CD4-positive, alpha-beta memory T cell (primary cell): ENCODE measurements around the gene HERPUD1. TPM values are rescaled to one million over a fixed set of nuclear protein-coding genes. Genes with fewer than 3 reads are reported as not detected.
A peak's percentile ranks its signal among the peaks of the same experiment; 100 is the strongest.

Source experiments
- CTCF ChIA-PET: fragments of 350-600 bp; sonication (Branson Sonifier 250); formaldehyde crosslinking; loops from one replicate; lab custom pipeline; 2021; ENCODE audit warnings: inconsistent platforms; ENCODE audit not compliant: partially characterized antibody; lab: Charles Lee
- POLR2A ChIA-PET: fragments of 350-600 bp; sonication (Branson Sonifier 250); formaldehyde crosslinking; loops from one replicate; lab custom pipeline; 2021; ENCODE audit not compliant: partially characterized antibody; lab: Charles Lee
- DNase-seq, 5 donors: peaks; one replicate each; pipeline versions ENCODE4 v3.0.0 to v3.0.0-alpha.2; 2020 to 2022; ENCODE audit warnings: mixed read lengths in 1 of 5
- H3K27ac ChIP-seq: one replicate; pipeline ENCODE4 v1.7.0; 2013; ENCODE audit warnings: low read depth, low read length
- H3K27me3 ChIP-seq: 2 replicates; pipeline ENCODE4 v1.7.0; 2013; ENCODE audit warnings: mild to moderate bottlenecking, low read length, moderate library complexity; ENCODE audit not compliant: insufficient read depth
- H3K36me3 ChIP-seq: 2 replicates; pipeline ENCODE4 v1.7.0; 2013; ENCODE audit warnings: mild to moderate bottlenecking, low read length, moderate library complexity; ENCODE audit not compliant: insufficient read depth
- H3K4me1 ChIP-seq: 2 replicates; pipeline ENCODE4 v1.7.0; 2013; ENCODE audit warnings: mild to moderate bottlenecking, low read length, moderate library complexity; ENCODE audit not compliant: insufficient read depth
- H3K4me3 ChIP-seq, 2 donors: one replicate each; pipeline ENCODE4 v1.7.0; 2013; ENCODE audit warnings: low read length in 2 of 2, mild to moderate bottlenecking in 1 of 2
- H3K9me3 ChIP-seq, 2 donors: one replicate each; pipeline ENCODE4 v1.7.0; 2013; ENCODE audit warnings: low read length in 2 of 2, control low read depth in 1 of 2; ENCODE audit not compliant: control insufficient read depth in 1 of 2
- H3K27ac Mint-ChIP-seq, 7 donors: one replicate each; pipeline ENCODE4 v1.8.0; 2020 to 2021; ENCODE audit warnings: mixed read lengths in 7 of 7, mild to moderate bottlenecking in 6 of 7, inconsistent platforms in 3 of 7, moderate library complexity in 3 of 7
- H3K27me3 Mint-ChIP-seq, 2 donors: one replicate each; pipeline ENCODE4 v1.8.0; 2020 to 2021; ENCODE audit warnings: mixed read lengths in 2 of 2
- H3K36me3 Mint-ChIP-seq, 2 donors: one replicate each; pipeline ENCODE4 v1.8.0; 2020 to 2021; ENCODE audit warnings: mixed read lengths in 2 of 2, inconsistent platforms in 1 of 2, mild to moderate bottlenecking in 1 of 2
- H3K4me1 Mint-ChIP-seq, 4 donors: one replicate each; pipeline ENCODE4 v1.8.0; 2020 to 2021; ENCODE audit warnings: mixed read lengths in 4 of 4, mild to moderate bottlenecking in 1 of 4
- H3K4me3 Mint-ChIP-seq, 8 donors: one replicate each; pipeline ENCODE4 v1.8.0; 2020 to 2021; ENCODE audit warnings: mixed read lengths in 8 of 8, mild to moderate bottlenecking in 7 of 8, moderate library complexity in 6 of 8, inconsistent platforms in 3 of 8
- H3K9me3 Mint-ChIP-seq, 8 donors: one replicate each; pipeline ENCODE4 v1.8.0; 2020 to 2021; ENCODE audit warnings: mixed read lengths in 8 of 8, mild to moderate bottlenecking in 5 of 8, inconsistent platforms in 3 of 8, moderate library complexity in 1 of 8
- intact Hi-C: fragments of 100-400 bp; cut with micrococcal nuclease; formaldehyde crosslinking; loops from one replicate; pipeline ENCODE4 v1.15.1; 2023
- polyA plus RNA-seq, 2 donors: library from polyadenylated mRNA; unstranded; fragments of 300-500 nt; fragmentation: Illumina TruSeq; gene quantifications; one replicate each; pipeline ENCODE4 v1.2.3, GENCODE V29; 2021
- total RNA-seq, 2 experiments: library from RNA; stranded (reverse); gene quantifications; one replicate each; pipeline ENCODE4 v1.2.3, GENCODE V29; 2021

HERPUD1 gene
- total and polyA plus RNA-seq, 4 experiments from 2014 or later: 110 to 201 (median 133) TPM

DNA sequence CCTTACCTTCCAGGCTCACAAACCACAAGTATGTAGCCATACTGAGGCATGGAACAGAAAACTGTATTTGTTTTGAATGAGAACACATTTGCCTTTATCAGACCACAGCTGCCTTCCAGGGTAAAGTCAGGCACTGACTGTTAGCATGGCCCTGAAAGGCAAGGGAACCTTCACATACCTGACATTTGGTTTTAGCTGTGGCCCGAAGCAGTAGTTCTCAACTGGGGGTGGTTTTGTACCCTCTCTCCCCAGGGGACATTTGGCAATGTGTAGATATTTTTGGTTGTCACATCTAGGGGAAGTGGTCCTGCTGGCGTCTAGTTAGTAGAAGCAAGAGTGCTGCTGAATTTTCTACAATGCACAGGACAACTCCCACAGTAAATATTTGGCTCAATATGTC, 9.2 kb downstream of the HERPUD1 start:
- no peak overlapping the region for H3K4me3 ChIP-seq
- peaks cover 88% of the 10 kb centered on the region for H3K36me3 ChIP-seq
- no peak for DNase-seq
- H3K9me3 Mint-ChIP-seq: no peaks in the 10 kb centered on the region
- ChIA-PET POLR2A (interaction anchor here (1.1 to 5.5 kb wide), 3 partner anchors 9 to 101 kb away, joined by 4 to 51 read pairs (median 5); partner anchors contain the start of genes HERPUD1 and NLRC5), CTCF (interaction anchor here (0.8 to 1.7 kb wide), 3 partner anchors 10 to 74 kb away, joined by 3 to 8 read pairs (median 4); no protein-coding TSS in a partner anchor)
- peaks cover 55 to 90% of the 10 kb centered on the region in 2 donors for H3K36me3 Mint-ChIP-seq
- no peak overlapping the region for H3K4me3 Mint-ChIP-seq
- no peaks in the 10 kb centered on the region for H3K27me3 Mint-ChIP-seq
- peaks cover 32 to 55% (median 41%) of the 10 kb centered on the region in 4 donors for H3K4me1 Mint-ChIP-seq
- no peaks in the 10 kb centered on the region for H3K9me3 ChIP-seq
- intact Hi-C loops: no loop called here
- no peaks in the 10 kb centered on the region for H3K27me3 ChIP-seq
- H3K27ac ChIP-seq: no peak overlapping the region
- peak overlapping the region in 3 of 7 donors; percentile 21 to 52 (median 22) for H3K27ac Mint-ChIP-seq
- peaks cover 39% of the 10 kb centered on the region for H3K4me1 ChIP-seq

DNA sequence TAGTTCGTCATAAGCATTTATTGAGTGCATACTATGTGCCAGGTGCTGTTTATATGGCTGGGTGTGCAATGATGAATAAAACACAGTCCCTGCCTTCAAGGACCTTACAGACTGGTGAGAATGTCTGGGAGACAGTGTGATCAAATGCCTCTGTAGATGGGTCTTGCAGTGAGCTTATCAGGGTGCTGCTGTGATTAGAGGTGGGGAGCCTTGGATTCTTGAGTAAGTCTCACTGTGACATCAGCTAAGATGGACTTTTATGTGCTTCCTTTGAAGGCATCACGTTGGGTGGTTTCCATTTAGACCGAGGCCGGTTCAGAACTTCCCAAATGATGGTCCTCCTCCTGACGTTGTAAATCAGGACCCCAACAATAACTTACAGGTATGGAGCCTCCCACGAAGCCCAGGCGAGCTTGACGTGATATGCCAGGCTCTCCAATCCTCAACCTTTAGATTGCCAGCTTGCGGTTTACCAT, 10.0 kb downstream of the HERPUD1 start:
- peak overlapping the region in 1 of 7 donors; percentile 42 for H3K27ac Mint-ChIP-seq
- no peak overlapping the region for H3K27ac ChIP-seq
- H3K9me3 ChIP-seq: no peaks in the 10 kb centered on the region
- no peak for DNase-seq
- no peak overlapping the region for H3K4me3 ChIP-seq
- H3K27me3 ChIP-seq: no peaks in the 10 kb centered on the region
- no peaks in the 10 kb centered on the region for H3K9me3 Mint-ChIP-seq
- peaks cover 29 to 47% (median 35%) of the 10 kb centered on the region in 4 donors for H3K4me1 Mint-ChIP-seq
- H3K36me3 Mint-ChIP-seq: peaks cover 47 to 86% of the 10 kb centered on the region in 2 donors
- peaks cover 80% of the 10 kb centered on the region for H3K36me3 ChIP-seq
- CTCF ChIA-PET: interaction anchor here (1.5 to 1.7 kb wide), 2 partner anchors 9 to 22 kb away, joined by 4 to 8 read pairs; no protein-coding TSS in a partner anchor
- H3K4me3 Mint-ChIP-seq: no peak overlapping the region
- H3K4me1 ChIP-seq: peaks cover 32% of the 10 kb centered on the region
- no peaks in the 10 kb centered on the region for H3K27me3 Mint-ChIP-seq
- POLR2A ChIA-PET: interaction anchor here (0.8 to 5.5 kb wide), 4 partner anchors 8 to 100 kb away, joined by 3 to 51 read pairs (median 4); partner anchors contain the start of genes HERPUD1 and NLRC5
- intact Hi-C loops: no loop called here

DNA sequence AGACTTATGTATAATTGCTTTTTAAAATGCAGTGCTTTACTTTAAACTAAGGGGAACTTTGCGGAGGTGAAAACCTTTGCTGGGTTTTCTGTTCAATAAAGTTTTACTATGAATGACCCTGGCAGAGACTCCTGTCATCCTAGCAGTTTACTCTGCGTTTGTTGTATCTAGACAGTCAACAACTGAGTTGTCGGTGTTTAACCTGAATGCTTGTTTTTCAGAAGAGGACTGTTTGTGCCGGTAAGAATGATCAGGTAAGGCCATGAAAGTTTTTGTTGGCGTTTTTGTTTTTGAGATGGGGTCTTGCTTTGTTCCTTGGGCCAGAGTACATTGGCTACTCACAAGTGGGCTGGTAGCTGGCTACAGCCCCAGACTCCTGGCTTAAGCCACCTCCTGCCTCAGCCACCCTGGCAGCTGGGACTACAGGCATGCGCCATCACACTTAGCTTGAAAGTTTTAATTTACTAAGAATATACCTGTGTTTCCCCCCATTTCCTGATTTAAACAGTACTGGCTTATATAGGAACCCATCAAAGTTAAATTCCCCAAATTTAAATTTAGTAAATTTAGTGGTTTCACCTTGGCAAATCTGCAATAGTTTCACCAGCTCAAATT, 11.9 kb downstream of the HERPUD1 start:
- ChIA-PET POLR2A (interaction anchor here (1.7 to 5.5 kb wide), 2 partner anchors 11 to 69 kb away, joined by 3 to 51 read pairs; partner anchors contain the start of gene HERPUD1), CTCF (no interaction called here)
- Mint-ChIP-seq H3K36me3 (peaks cover 32 to 67% of the 10 kb centered on the region in 2 donors), H3K27ac (peak overlapping the region in 4 of 7 donors; percentile 17 to 66 (median 48)), H3K4me3 (no peak overlapping the region), H3K4me1 (peaks cover 16 to 27% (median 20%) of the 10 kb centered on the region in 4 donors), H3K27me3 (no peaks in the 10 kb centered on the region), H3K9me3 (no peaks in the 10 kb centered on the region)
- Histone ChIP-seq H3K9me3 (no peaks in the 10 kb centered on the region), H3K36me3 (peaks cover 62% of the 10 kb centered on the region), H3K27ac (no peak overlapping the region), H3K27me3 (no peaks in the 10 kb centered on the region), H3K4me3 (no peak overlapping the region), H3K4me1 (peaks cover 13% of the 10 kb centered on the region)
- intact Hi-C loops: no loop called here
- DNase-seq: no peak

DNA sequence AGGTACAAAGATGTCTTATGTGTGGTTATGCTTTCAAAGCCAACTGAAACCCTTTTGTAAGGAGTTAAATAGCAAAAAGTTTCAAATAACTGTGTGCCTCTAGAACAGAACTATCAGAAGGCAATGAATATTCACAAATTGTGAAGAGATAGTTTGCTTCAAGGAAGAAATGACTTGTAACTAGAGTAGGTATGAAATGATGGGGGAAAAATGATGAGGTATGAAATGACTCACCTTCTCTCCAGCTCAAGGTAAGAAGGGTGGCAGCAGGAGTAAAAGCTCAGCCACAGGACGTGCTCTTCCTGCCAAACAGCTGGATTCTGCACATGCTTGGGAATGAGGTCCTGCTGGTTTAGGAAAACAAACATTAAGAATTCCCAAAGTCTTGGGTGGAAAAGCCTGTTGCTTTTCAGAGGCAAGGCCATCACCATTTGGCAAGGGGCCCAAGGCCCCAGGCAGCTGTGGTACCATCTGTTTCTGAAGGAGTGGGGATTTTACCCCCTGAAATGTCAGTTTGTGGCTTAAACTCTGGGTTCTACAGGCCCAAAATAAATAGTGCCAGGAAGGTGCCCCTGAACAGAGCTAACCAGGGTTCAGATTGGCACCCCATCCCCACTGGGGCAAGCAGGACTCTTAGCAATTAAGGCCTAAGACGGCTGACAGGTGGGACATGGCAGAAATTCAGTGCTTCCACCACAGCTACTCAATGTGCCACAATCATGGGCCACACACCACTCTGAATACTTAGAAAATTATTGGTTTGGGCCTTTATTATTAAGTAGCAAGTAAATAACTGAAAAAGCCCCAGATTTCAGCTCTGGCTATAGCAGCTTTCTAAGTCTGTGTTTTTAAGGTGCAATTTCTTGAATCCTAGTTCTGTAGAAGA, 13.3 kb downstream of the HERPUD1 start:
- POLR2A ChIA-PET: interaction anchor here (1.1 to 5.5 kb wide), 5 partner anchors 8 to 147 kb away, joined by 3 to 51 read pairs (median 3); partner anchors contain the start of genes CPNE2, HERPUD1 and NLRC5
- H3K4me1 Mint-ChIP-seq: peaks cover 3 to 14% (median 8%) of the 10 kb centered on the region in 4 donors
- Histone ChIP-seq H3K4me1 (no peaks in the 10 kb centered on the region), H3K27ac (no peak overlapping the region), H3K4me3 (no peak overlapping the region), H3K36me3 (peaks cover 49% of the 10 kb centered on the region), H3K27me3 (no peaks in the 10 kb centered on the region), H3K9me3 (no peaks in the 10 kb centered on the region)
- no peaks in the 10 kb centered on the region for H3K9me3 Mint-ChIP-seq
- DNase-seq: no peak
- no peaks in the 10 kb centered on the region for H3K27me3 Mint-ChIP-seq
- peak overlapping the region in 6 of 7 donors; percentile 9 to 85 (median 52) for H3K27ac Mint-ChIP-seq
- no peak overlapping the region for H3K4me3 Mint-ChIP-seq
- H3K36me3 Mint-ChIP-seq: peaks cover 21 to 56% of the 10 kb centered on the region in 2 donors
- CTCF ChIA-PET: no interaction called here
- intact Hi-C loops: no loop called here

DNA sequence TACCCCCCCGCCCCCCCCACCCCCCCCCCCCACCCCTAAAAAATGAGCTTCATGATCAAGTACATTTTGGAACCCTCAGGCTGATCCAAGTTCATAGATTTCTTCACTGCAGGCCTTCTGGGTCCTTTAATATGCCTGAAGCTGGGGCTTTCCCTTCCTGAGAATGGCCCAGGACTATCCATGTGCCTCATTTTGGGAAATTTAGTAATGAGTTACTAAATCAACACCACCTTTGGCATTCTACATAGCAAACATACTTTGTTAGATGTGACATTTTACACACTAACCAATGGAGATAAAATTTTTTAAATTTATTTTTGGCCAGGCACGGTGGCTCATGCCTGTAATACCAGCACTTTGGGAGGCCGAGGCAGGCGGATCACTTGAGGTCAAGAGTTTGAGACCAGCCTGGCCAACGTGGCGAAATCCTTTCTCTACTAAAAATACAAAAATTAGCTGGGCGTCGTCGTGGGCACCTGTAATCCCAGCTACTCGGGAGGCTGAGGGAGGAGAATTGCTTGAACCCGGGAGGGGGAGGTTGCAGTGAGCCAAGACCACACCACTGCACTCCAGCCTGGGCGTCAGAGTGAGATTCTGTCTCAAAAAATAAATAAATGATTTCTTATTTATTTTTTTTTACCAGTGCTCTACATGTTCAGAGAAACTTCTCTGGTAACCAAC, 14.0 kb downstream of the HERPUD1 start:
- peaks cover 20 to 50% of the 10 kb centered on the region in 2 donors for H3K36me3 Mint-ChIP-seq
- Histone ChIP-seq H3K36me3 (peaks cover 41% of the 10 kb centered on the region), H3K4me1 (no peaks in the 10 kb centered on the region), H3K27me3 (no peaks in the 10 kb centered on the region), H3K27ac (no peak overlapping the region), H3K9me3 (no peaks in the 10 kb centered on the region), H3K4me3 (no peak overlapping the region)
- H3K4me1 Mint-ChIP-seq: peaks cover 4 to 18% (median 9%) of the 10 kb centered on the region in 4 donors
- H3K27me3 Mint-ChIP-seq: no peaks in the 10 kb centered on the region
- ChIA-PET POLR2A (interaction anchor here (1.1 to 5.5 kb wide), 5 partner anchors 9 to 147 kb away, joined by 3 to 51 read pairs (median 4); partner anchors contain the start of genes CPNE2, HERPUD1 and NLRC5), CTCF (no interaction called here)
- H3K27ac Mint-ChIP-seq: peak overlapping the region in 1 of 7 donors; percentile 31
- intact Hi-C loops: no loop called here
- no peak for DNase-seq
- no peak overlapping the region for H3K4me3 Mint-ChIP-seq
- H3K9me3 Mint-ChIP-seq: no peaks in the 10 kb centered on the region

DNA sequence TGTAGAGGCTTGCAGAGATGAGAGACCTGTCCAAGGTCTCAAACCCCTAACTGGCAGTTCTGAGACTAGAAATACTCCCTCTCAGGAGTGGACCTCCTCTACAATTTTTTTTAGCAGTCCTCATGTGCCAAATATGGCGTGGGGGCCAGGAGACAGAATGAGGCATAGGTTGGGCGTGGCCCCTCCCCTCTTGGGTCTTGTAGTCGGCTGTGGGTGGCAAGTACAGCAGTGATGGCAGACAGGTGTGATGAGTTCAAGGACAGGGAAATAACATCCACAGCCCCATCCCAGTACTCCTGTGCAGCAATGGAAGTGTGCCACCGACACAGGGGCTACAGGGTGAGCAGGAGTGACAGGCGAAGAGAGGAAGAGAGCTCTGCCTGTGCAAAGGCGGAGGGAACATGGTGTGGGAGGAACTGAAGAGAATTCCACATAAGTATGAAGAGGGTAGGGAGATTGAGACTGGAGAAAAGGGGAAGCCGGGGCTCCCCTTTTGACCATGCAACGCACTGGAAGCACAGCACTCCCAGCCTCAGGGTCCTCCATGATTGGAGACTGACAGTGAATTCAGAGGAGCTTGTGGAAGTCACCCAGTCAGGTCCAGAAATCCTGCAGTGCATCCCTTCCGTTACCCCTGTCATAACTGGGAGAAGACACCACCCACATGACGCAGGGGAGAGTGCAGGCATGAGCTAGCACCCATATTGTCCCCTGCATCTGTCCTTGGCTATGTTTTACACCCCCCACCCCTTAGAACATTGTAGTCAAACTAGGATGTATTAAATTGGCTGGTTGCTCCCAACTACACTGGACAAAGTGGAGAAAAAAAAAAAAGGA, 15.0 kb downstream of the HERPUD1 start:
- Histone ChIP-seq H3K4me1 (no peaks in the 10 kb centered on the region), H3K9me3 (no peaks in the 10 kb centered on the region), H3K4me3 (no peak overlapping the region), H3K36me3 (peaks cover 33% of the 10 kb centered on the region), H3K27ac (no peak overlapping the region), H3K27me3 (no peaks in the 10 kb centered on the region)
- Mint-ChIP-seq H3K9me3 (no peaks in the 10 kb centered on the region), H3K27ac (peak overlapping the region in 4 of 7 donors; percentile 3 to 75 (median 72)), H3K4me3 (no peak overlapping the region), H3K36me3 (peaks cover 15 to 43% of the 10 kb centered on the region in 2 donors), H3K4me1 (peaks cover 7 to 24% (median 14%) of the 10 kb centered on the region in 4 donors), H3K27me3 (no peaks in the 10 kb centered on the region)
- intact Hi-C loops: no loop called here
- ChIA-PET POLR2A (interaction anchor here (1.8 to 2.5 kb wide), 2 partner anchors 9 to 14 kb away, joined by 4 to 16 read pairs; partner anchors contain the start of gene HERPUD1), CTCF (interaction anchor here (0.6 to 1.5 kb wide), 5 partner anchors 17 to 106 kb away, joined by 3 to 12 read pairs (median 3); no protein-coding TSS in a partner anchor)
- no peak for DNase-seq
